Measurements from ENCODE around the gene SEC14L6. TPM values are rescaled to one million over a fixed set of nuclear protein-coding genes. Genes with fewer than 3 reads are reported as not detected.

The SEC14L6 gene
- total RNA-seq, 1 donor from 2014 or later = 3.3 TPM

- Mint-ChIP-seq H3K9me3 (peaks cover 3% of the 10 kb centered on the region), H3K36me3 (ENCODE audit: low read depth) (no peaks in the 10 kb centered on the region), H3K4me3 (no peak overlapping the region), H3K27me3 (ENCODE audit: low read depth) (peaks cover 2% of the 10 kb centered on the region), H3K4me1 (no peaks in the 10 kb centered on the region), H3K27ac (ENCODE audit: unreplicated experiment) (no peak overlapping the region)
- no peak for DNase-seq (ENCODE audit: low read depth, low spot score)
- no peak for TF ChIP-seq CTCF (conservative IDR thresholded peaks at IDR 0.05)
These were observed 66.6 kb downstream of the SEC14L6 start for GRCh38 chr22:30479981-30480380.

- DNase-seq (ENCODE audit: low read depth, low spot score) = no peak
These were observed 71.7 kb downstream of the SEC14L6 start for GRCh38 chr22:30474683-30475424.

GRCh38 chr22:30474121-30474520 lies 72.4 kb downstream of the SEC14L6 start:
- H3K4me3 Mint-ChIP-seq = no peak overlapping the region
- peaks cover 20% of the 10 kb centered on the region for H3K27me3 Mint-ChIP-seq (ENCODE audit: low read depth)
- no peaks in the 10 kb centered on the region for H3K9me3 Mint-ChIP-seq
- no peak for TF ChIP-seq CTCF (conservative IDR thresholded peaks at IDR 0.05)
- H3K4me1 Mint-ChIP-seq = no peaks in the 10 kb centered on the region
- DNase-seq (ENCODE audit: low read depth, low spot score) = no peak
- H3K27ac Mint-ChIP-seq (ENCODE audit: unreplicated experiment) = no peak overlapping the region
- no peaks in the 10 kb centered on the region for H3K36me3 Mint-ChIP-seq (ENCODE audit: low read depth)

More at GRCh38 chr22:30474683-30475424, 71.7 kb downstream of the SEC14L6 start:
- Mint-ChIP-seq H3K4me1 (no peaks in the 10 kb centered on the region), H3K27me3 (ENCODE audit: low read depth) (peaks cover 21% of the 10 kb centered on the region), H3K36me3 (ENCODE audit: low read depth) (no peaks in the 10 kb centered on the region), H3K27ac (ENCODE audit: unreplicated experiment) (no peak overlapping the region), H3K4me3 (no peak overlapping the region), H3K9me3 (no peaks in the 10 kb centered on the region)
- no peak for TF ChIP-seq CTCF (conservative IDR thresholded peaks at IDR 0.05)

GRCh38 chr22:30472994-30473720 lies 73.4 kb downstream of the SEC14L6 start:
- Mint-ChIP-seq H3K9me3 (no peaks in the 10 kb centered on the region), H3K4me3 (no peak overlapping the region), H3K27me3 (ENCODE audit: low read depth) (peaks cover 22% of the 10 kb centered on the region), H3K4me1 (no peaks in the 10 kb centered on the region), H3K36me3 (ENCODE audit: low read depth) (no peaks in the 10 kb centered on the region), H3K27ac (ENCODE audit: unreplicated experiment) (no peak overlapping the region)
- no peak for TF ChIP-seq CTCF (conservative IDR thresholded peaks at IDR 0.05)
- no peak for DNase-seq (ENCODE audit: low read depth, low spot score)

Other genes starting within 250 kb of the SEC14L6 start
- 8.2 and 8.5 TPM in 2 replicates for gene TBC1D10A, start 219.8 kb downstream of the SEC14L6 start, total RNA-seq
- gene SF3A1, start 189.8 kb downstream of the SEC14L6 start, total RNA-seq = 252 and 265 TPM in 2 replicates
- gene CCDC157, start 189.7 kb downstream of the SEC14L6 start, total RNA-seq = 8.3 and 9.3 TPM in 2 replicates
- 27.4 and 29.2 TPM in 2 replicates for gene RNF215, start 159.3 kb downstream of the SEC14L6 start, total RNA-seq
- gene SEC14L2, start 149.7 kb downstream of the SEC14L6 start, total RNA-seq = 10.8 and 11.6 TPM in 2 replicates
- 37.4 and 38.9 TPM in 2 replicates for gene MTFP1, start 121.0 kb downstream of the SEC14L6 start, total RNA-seq
- gene SEC14L3, start 74.7 kb downstream of the SEC14L6 start, total RNA-seq = not detected in 2 replicates
- 0.11 and 0.21 TPM in 2 replicates for gene SEC14L4, start 41.0 kb downstream of the SEC14L6 start, total RNA-seq
- 7.3 and 8.8 TPM in 2 replicates for gene GAL3ST1, start 27.9 kb upstream of the SEC14L6 start, total RNA-seq
- 107 and 115 TPM in 2 replicates for gene PES1, start 45.2 kb upstream of the SEC14L6 start, total RNA-seq
- 16.2 and 17.4 TPM in 2 replicates for gene TCN2, start 60.4 kb upstream of the SEC14L6 start, total RNA-seq
- 4.4 and 4.5 TPM in 2 replicates for gene SLC35E4, start 89.0 kb upstream of the SEC14L6 start, total RNA-seq
- 7.8 and 8.1 TPM in 2 replicates for gene DUSP18, start 121.1 kb upstream of the SEC14L6 start, total RNA-seq
- 2.8 TPM in 2 replicates for gene OSBP2, start 148.1 kb upstream of the SEC14L6 start, total RNA-seq

Data from neural crest cell (in vitro differentiated cells).